Nasal cavity respiratory epithelium epithelial cell of viscerocranial mucosa (primary cell): Measurements from ENCODE around the gene ZNF630. TPM values are rescaled to one million over a fixed set of nuclear protein-coding genes. Genes with fewer than 3 reads are reported as not detected.

Source experiments
- total RNA-seq: library from RNA; depleted of rRNA; stranded (reverse); fragments of >200 nt; gene quantifications from 2 replicates; pipeline ENCODE4 v1.2.3, GENCODE V29; 2014

ZNF630 gene
- total RNA-seq: 1.4 and 3.6 TPM in 2 replicates

GRCh38 chrX:48071064-48071985, at the start of gene ZNF630:
ZNF630 (minus strand) TSS chrX:48071640; CDS start chrX:48066886, 4,754 bp downstream.

Other genes with a start within 250 kb of the ZNF630 start
- gene ZNF81, start 234.7 kb downstream of the ZNF630 start, total RNA-seq: 4.4 and 7.8 TPM in 2 replicates
- 3.8 and 6.4 TPM in 2 replicates for gene ZNF182, start 67.7 kb downstream of the ZNF630 start, total RNA-seq
- not detected in 2 replicates for gene SPACA5, start 64.7 kb downstream of the ZNF630 start, total RNA-seq
- not detected in 2 replicates for gene SPACA5B, start 59.0 kb upstream of the ZNF630 start, total RNA-seq
- gene SSX5, start 125.2 kb upstream of the ZNF630 start, total RNA-seq: not detected in 2 replicates
- not detected in 2 replicates for gene SSX1, start 183.8 kb upstream of the ZNF630 start, total RNA-seq